GM12891 (cell line): ENCODE measurements around the gene PHPT1.

Source experiments
- PAX5 ChIP-seq: IDR thresholded peaks from 2 replicates; pipeline ENCODE4 v1.6.1; 2011; ENCODE audit warnings: low read length, moderate library complexity, mild to moderate bottlenecking; ENCODE audit not compliant: insufficient read depth, severe bottlenecking
- POLR2A ChIP-seq: IDR thresholded peaks from 2 replicates; pipeline ENCODE4 v1.6.1; 2011; ENCODE audit warnings: low read depth, low read length, control low read depth
- POLR2AphosphoS5 ChIP-seq: IDR thresholded peaks from 2 replicates; pipeline ENCODE4 v1.6.1; 2011; ENCODE audit warnings: low read depth, low read length, control low read depth
- POU2F2 ChIP-seq: IDR thresholded peaks from 2 replicates; pipeline ENCODE4 v1.6.1; 2011; ENCODE audit warnings: low read depth, mild to moderate bottlenecking, control low read depth, low read length, moderate library complexity
- SPI1 ChIP-seq: IDR thresholded peaks from 2 replicates; pipeline ENCODE4 v1.6.1; 2011; ENCODE audit warnings: low read depth, low read length, control low read depth
- TAF1 ChIP-seq: IDR thresholded peaks from 2 replicates; pipeline ENCODE4 v1.6.1; 2011; ENCODE audit warnings: low read depth, low read length, control low read depth

DNA sequence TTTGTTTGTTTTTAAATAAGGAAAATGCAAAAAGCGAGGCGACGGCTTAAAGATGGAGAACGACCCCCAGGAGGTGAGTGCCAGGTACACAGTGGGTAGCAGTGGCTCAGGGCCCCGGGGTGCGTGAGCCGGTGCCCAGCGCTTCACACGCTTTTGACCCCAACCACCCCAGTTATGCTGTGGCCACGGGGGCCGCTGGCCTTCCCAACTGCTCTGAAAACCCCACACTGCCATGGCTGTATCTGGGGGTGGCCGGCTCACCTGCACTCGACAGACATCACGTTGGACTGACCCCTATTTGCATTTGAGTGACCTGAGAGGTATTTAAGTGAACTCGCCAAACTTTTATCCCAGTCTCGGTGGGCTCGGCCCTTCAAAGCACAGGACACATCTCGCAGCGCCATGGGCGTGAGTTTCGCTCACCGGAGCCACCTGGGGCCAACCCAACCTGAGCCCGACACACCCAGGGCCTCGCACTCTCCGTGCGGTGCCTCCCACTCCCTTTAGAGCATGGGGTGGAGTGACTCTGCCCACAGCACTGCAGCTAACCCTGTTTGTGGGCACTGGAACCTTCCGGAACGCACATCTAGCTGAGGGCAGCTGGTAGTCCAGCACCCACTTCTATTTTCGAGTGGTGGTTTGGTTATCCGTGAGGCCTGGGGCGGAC lies 20.6 kb upstream of the PHPT1 start:
- no peak for TF ChIP-seq TAF1
- TF ChIP-seq POLR2AphosphoS5 = no peak
- no peak for TF ChIP-seq POLR2A
- TF ChIP-seq PAX5 = no peak
- no peak for TF ChIP-seq POU2F2
- TF ChIP-seq SPI1 = no peak
